Measurements from ENCODE around the gene SH3PXD2A. TPM values are rescaled to one million over a fixed set of nuclear protein-coding genes. Genes with fewer than 3 reads are reported as not detected.

Gene SH3PXD2A
- total and polyA plus RNA-seq, 2 donors (not counting 1 experiment from before 2014, with no cell fraction given), result 3.2 to 33.5 TPM

GRCh38 chr10:103811463-103811862 is 43.9 kb downstream of the SH3PXD2A start:
- ChIA-PET CTCF (no interaction called here), POLR2A (no interaction called here)
- Histone ChIP-seq H3K27me3 (replicated peaks in 1 of 4; ENCODE audit: control extremely low read depth in 1 of 4, control insufficient read depth in 3 of 4, insufficient read depth in 4 of 4, low read length in 3 of 4) (no peaks in the 10 kb centered on the region), H3K9me3 (ENCODE audit: control extremely low read depth in 1 of 3, control insufficient read depth in 2 of 3, insufficient read depth in 1 of 3, low read length in 2 of 3) (no peaks in the 10 kb centered on the region), H3K4me3 (ENCODE audit: control extremely low read depth in 1 of 5, extremely low read depth in 1 of 5, insufficient read depth in 1 of 5, low read depth in 2 of 5, low read length in 4 of 5) (no peak overlapping the region), H2AFZ (ENCODE audit: insufficient read depth, low read depth, low read length, poor library complexity, severe bottlenecking) (no peak overlapping the region), H3K27ac (ENCODE audit: low read length in 2 of 2) (no peak overlapping the region), H3K4me2 (replicated peaks; ENCODE audit: low read depth, low read length, poor library complexity, severe bottlenecking) (no peak overlapping the region), H3K79me2 (ENCODE audit: control insufficient read depth, insufficient read depth, low read length) (no peaks in the 10 kb centered on the region), H3K9ac (ENCODE audit: low read length) (no peak overlapping the region), H3K36me3 (replicated peaks in 1 of 2; ENCODE audit: control extremely low read depth in 1 of 2, control insufficient read depth in 1 of 2, extremely low read depth in 1 of 2, insufficient read depth in 2 of 2, low read length in 1 of 2) (no peaks in the 10 kb centered on the region), H3K4me1 (ENCODE audit: control insufficient read depth in 2 of 2, insufficient read depth in 2 of 2, low read length in 2 of 2) (no peaks in the 10 kb centered on the region), H4K20me1 (ENCODE audit: control insufficient read depth, insufficient read depth, low read length, poor library complexity, severe bottlenecking) (no peaks in the 10 kb centered on the region)
- H3K27ac Mint-ChIP-seq, result no peak overlapping the region
- ATAC-seq (ENCODE audit: low read depth) (no peak), DNase-seq (no peak)
- TF ChIP-seq, protein P1, sequence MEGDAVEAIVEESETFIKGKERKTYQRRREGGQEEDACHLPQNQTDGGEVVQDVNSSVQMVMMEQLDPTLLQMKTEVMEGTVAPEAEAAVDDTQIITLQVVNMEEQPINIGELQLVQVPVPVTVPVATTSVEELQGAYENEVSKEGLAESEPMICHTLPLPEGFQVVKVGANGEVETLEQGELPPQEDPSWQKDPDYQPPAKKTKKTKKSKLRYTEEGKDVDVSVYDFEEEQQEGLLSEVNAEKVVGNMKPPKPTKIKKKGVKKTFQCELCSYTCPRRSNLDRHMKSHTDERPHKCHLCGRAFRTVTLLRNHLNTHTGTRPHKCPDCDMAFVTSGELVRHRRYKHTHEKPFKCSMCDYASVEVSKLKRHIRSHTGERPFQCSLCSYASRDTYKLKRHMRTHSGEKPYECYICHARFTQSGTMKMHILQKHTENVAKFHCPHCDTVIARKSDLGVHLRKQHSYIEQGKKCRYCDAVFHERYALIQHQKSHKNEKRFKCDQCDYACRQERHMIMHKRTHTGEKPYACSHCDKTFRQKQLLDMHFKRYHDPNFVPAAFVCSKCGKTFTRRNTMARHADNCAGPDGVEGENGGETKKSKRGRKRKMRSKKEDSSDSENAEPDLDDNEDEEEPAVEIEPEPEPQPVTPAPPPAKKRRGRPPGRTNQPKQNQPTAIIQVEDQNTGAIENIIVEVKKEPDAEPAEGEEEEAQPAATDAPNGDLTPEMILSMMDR (IDR thresholded peaks at IDR 0.05), result no peak
- no peak for TF ChIP-seq EZH2 (IDR thresholded peaks at IDR 0.05; ENCODE audit: borderline replicate concordance, insufficient read depth, low read depth, low read length, poor library complexity, severe bottlenecking)
- WGBS (ENCODE audit: insufficient coverage), result 96% methylated on average over 2 of the region's 6 CpGs
- no peaks in the 10 kb centered on the region for H3K4me1 Mint-ChIP-seq
- intact Hi-C loops (cut with micrococcal nuclease), result no loop called here
- H3K27me3 Mint-ChIP-seq, result peaks cover 24% of the 10 kb centered on the region
- H3K4me3 Mint-ChIP-seq, result no peak overlapping the region
- H3K9me3 Mint-ChIP-seq (ENCODE audit: insufficient read depth), result no peaks in the 10 kb centered on the region

GRCh38 chr10:103808780-103809179 is 46.6 kb downstream of the SH3PXD2A start:
- TF ChIP-seq EZH2 (IDR thresholded peaks at IDR 0.05; ENCODE audit: borderline replicate concordance, insufficient read depth, low read depth, low read length, poor library complexity, severe bottlenecking), result no peak
- TF ChIP-seq, protein P1 (IDR thresholded peaks at IDR 0.05), result no peak
- Histone ChIP-seq H3K36me3 (replicated peaks in 1 of 2; ENCODE audit: control extremely low read depth in 1 of 2, control insufficient read depth in 1 of 2, extremely low read depth in 1 of 2, insufficient read depth in 2 of 2, low read length in 1 of 2) (no peaks in the 10 kb centered on the region), H3K27me3 (replicated peaks in 1 of 4; ENCODE audit: control extremely low read depth in 1 of 4, control insufficient read depth in 3 of 4, insufficient read depth in 4 of 4, low read length in 3 of 4) (no peaks in the 10 kb centered on the region), H3K79me2 (ENCODE audit: control insufficient read depth, insufficient read depth, low read length) (no peaks in the 10 kb centered on the region), H3K4me3 (ENCODE audit: control extremely low read depth in 1 of 5, extremely low read depth in 1 of 5, insufficient read depth in 1 of 5, low read depth in 2 of 5, low read length in 4 of 5) (no peak overlapping the region), H3K4me1 (ENCODE audit: control insufficient read depth in 2 of 2, insufficient read depth in 2 of 2, low read length in 2 of 2) (no peaks in the 10 kb centered on the region), H3K9me3 (ENCODE audit: control extremely low read depth in 1 of 3, control insufficient read depth in 2 of 3, insufficient read depth in 1 of 3, low read length in 2 of 3) (no peaks in the 10 kb centered on the region), H3K9ac (ENCODE audit: low read length) (no peak overlapping the region), H2AFZ (ENCODE audit: insufficient read depth, low read depth, low read length, poor library complexity, severe bottlenecking) (no peak overlapping the region), H3K4me2 (replicated peaks; ENCODE audit: low read depth, low read length, poor library complexity, severe bottlenecking) (no peak overlapping the region), H4K20me1 (ENCODE audit: control insufficient read depth, insufficient read depth, low read length, poor library complexity, severe bottlenecking) (no peaks in the 10 kb centered on the region), H3K27ac (ENCODE audit: low read length in 2 of 2) (no peak overlapping the region)
- H3K27me3 Mint-ChIP-seq, result peaks cover 21% of the 10 kb centered on the region
- H3K4me1 Mint-ChIP-seq, result no peaks in the 10 kb centered on the region
- intact Hi-C loops (cut with micrococcal nuclease), result no loop called here
- ATAC-seq (ENCODE audit: low read depth), result no peak
- ChIA-PET CTCF (no interaction called here), POLR2A (no interaction called here)
- H3K27ac Mint-ChIP-seq, result no peak overlapping the region
- H3K9me3 Mint-ChIP-seq (ENCODE audit: insufficient read depth), result no peaks in the 10 kb centered on the region
- no peak overlapping the region for H3K4me3 Mint-ChIP-seq
- DNase-seq, result no peak
- WGBS (ENCODE audit: insufficient coverage), result 94% methylated on average over 1 of the region's 2 CpGs
